Adrenal gland (tissue), 12 donors: ENCODE data around the gene MAST2. TPM values are rescaled to one million over a fixed set of nuclear protein-coding genes. Genes with fewer than 3 reads are reported as not detected.

ENCODE experiments used
- DNase-seq, 7 donors: peaks; one replicate each; pipeline ENCODE4 v3.0.0-alpha.2; 2019 to 2020
- H3K27ac ChIP-seq, 5 donors: fragments of 200-600 bp; sonication (generic) in 4 of 5; 1 replicate in 3 of 5; 2 replicates in 2 of 5; pipeline versions ENCODE4 v1.5.1 to v1.8.0; 2016 to 2020; ENCODE audit warnings: mild to moderate bottlenecking in 1 of 5
- H3K27me3 ChIP-seq: fragments of 200-600 bp; 2 replicates; pipeline ENCODE4 v1.8.0; 2021
- H3K36me3 ChIP-seq, 2 donors: fragments of 200-600 bp; replicated peaks in 1 of 2; 1 replicate in 1 of 2; 2 replicates in 1 of 2; pipeline versions ENCODE4 v1.5.1 to v1.8.0; 2018 to 2022
- H3K4me1 ChIP-seq, 2 donors: fragments of 200-600 bp; replicated peaks in 1 of 2; 1 replicate in 1 of 2; 2 replicates in 1 of 2; pipeline versions ENCODE4 v1.5.1 to v1.8.0; 2018 to 2021
- H3K4me3 ChIP-seq, 4 donors: fragments of 200-600 bp; sonication (generic) in 3 of 4; one replicate each; pipeline ENCODE4 v1.5.1; 2016 to 2018
- H3K9me3 ChIP-seq, 3 donors: fragments of 200-600 bp; sonication (generic) in 1 of 3; replicated peaks in 1 of 3; 1 replicate in 2 of 3; 2 replicates in 1 of 3; pipeline versions ENCODE4 v1.5.1 to v1.8.0; 2016 to 2021
- CTCF ChIP-seq, 6 experiments: fragments of 450-650 bp in 4 of 6; fragments of 200-600 bp in 2 of 6; sonication (generic) in 1 of 6; IDR thresholded peaks; 1 replicate in 5 of 6; 2 replicates in 1 of 6; pipeline versions ENCODE4 v1.5.1 to v1.8.0; 2016 to 2021; ENCODE audit warnings: antibody characterized with exemption in 6 of 6, mild to moderate bottlenecking in 2 of 6, moderate library complexity in 1 of 6
- POLR2A ChIP-seq, 2 donors: fragments of 450-650 bp; IDR thresholded peaks; one replicate each; pipeline ENCODE4 v1.6.1; 2017; ENCODE audit warnings: antibody characterized with exemption in 2 of 2, mild to moderate bottlenecking in 2 of 2, moderate library complexity in 1 of 2
- WGBS, 4 donors: extraction: QIAGEN DNeasy Blood & Tissue Kit in 2 of 4; methylation state at CpG; one replicate each; pipeline versions ENCODE4 v1.1.5 to v1.1.7; 2013 to 2017; 5-methylcytosine and 5-hydroxymethylcytosine counted together
- intact Hi-C, 2 donors: fragments of 100-400 bp; cut with DNase I; formaldehyde crosslinking; loops; one replicate each; pipeline versions ENCODE4 v1.14.1 to v1.15.0; 2022 to 2023
- polyA plus RNA-seq, 3 donors: library from polyadenylated mRNA; stranded (reverse); fragments of 200-250 nt in 2 of 3; fragments of 350-450 nt in 1 of 3; fragmentation: Illumina TruSeq in 1 of 3; extraction: RNeasy Lipid Tissue Mini Kit (QIAGEN cat#74804) in 1 of 3; gene quantifications; one replicate each; pipeline ENCODE4 v1.2.3, GENCODE V29; 2013 to 2014
- total RNA-seq, 9 donors: library from RNA; depleted of rRNA in 4 of 9; stranded (reverse); fragments of >200 nt in 4 of 9; fragments of 120-200 nt in 1 of 9; fragmentation: NEBNext Ultra II Directional in 1 of 9; extraction: Animal tissue kit (Norgen Biotek cat#: 25700) in 1 of 9; gene quantifications; one replicate each; pipeline versions ENCODE4 v1.1.0 to v1.2.4, GENCODE V29; 2013 to 2023
- donor health status: healthy with polysubstance abuse.
- donor health status: Bipolar disorder and iron deficiency.
- donor health status: DM: yes; HTN: yes; CAD: no.
- donor health status: DM: no; HTN: no; CAD: no.
- donor health status: DM: no; HTN: no; CAD: no.
- donor health status: DM: yes; HTN: yes; CAD: no.

The MAST2 gene
- total and polyA plus RNA-seq, 12 donors: 18.1 to 38.5 (median 23.5) TPM

GRCh38 chr1:45820173-45820572, 16.8 kb downstream of the MAST2 start:
- H3K4me1 ChIP-seq: no peaks in the 10 kb centered on the region
- no peak for DNase-seq
- intact Hi-C loops: no loop called here
- no peak overlapping the region for H3K27ac ChIP-seq
- peaks cover 0 to 6% of the 10 kb centered on the region in 2 donors for H3K36me3 ChIP-seq
- H3K9me3 ChIP-seq: no peaks in the 10 kb centered on the region
- H3K27me3 ChIP-seq: no peaks in the 10 kb centered on the region
- no peak overlapping the region for H3K4me3 ChIP-seq
- TF ChIP-seq CTCF (IDR thresholded peaks at IDR 0.05) (no peak), POLR2A (IDR thresholded peaks at IDR 0.05) (no peak)

GRCh38 chr1:45820788-45821187, 17.4 kb downstream of the MAST2 start:
- intact Hi-C loops: no loop called here
- 67 to 77% (median 76%) methylated on average over 3 of the region's 3 CpGs for WGBS, 4 donors

GRCh38 chr1:45822644-45823043, 19.2 kb downstream of the MAST2 start:
- no peaks in the 10 kb centered on the region for H3K4me1 ChIP-seq
- H3K9me3 ChIP-seq: no peaks in the 10 kb centered on the region
- TF ChIP-seq POLR2A (IDR thresholded peaks at IDR 0.05): no peak
- peaks cover 0 to 9% of the 10 kb centered on the region in 2 donors for H3K36me3 ChIP-seq
- 81 to 96% (median 91%) methylated on average over 1 of the region's 1 CpG for WGBS, 4 donors
- intact Hi-C loops: no loop called here
- H3K27ac ChIP-seq: no peak overlapping the region
- no peak overlapping the region for H3K4me3 ChIP-seq
- H3K27me3 ChIP-seq: no peaks in the 10 kb centered on the region
- DNase-seq: no peak

More at GRCh38 chr1:45820788-45821187, 17.4 kb downstream of the MAST2 start:
- TF ChIP-seq POLR2A (IDR thresholded peaks at IDR 0.05) (no peak), CTCF (IDR thresholded peaks at IDR 0.05) (no peak)
- no peaks in the 10 kb centered on the region for H3K4me1 ChIP-seq
- H3K9me3 ChIP-seq: no peaks in the 10 kb centered on the region
- H3K36me3 ChIP-seq: peaks cover 0 to 9% of the 10 kb centered on the region in 2 donors
- no peak overlapping the region for H3K27ac ChIP-seq
- H3K27me3 ChIP-seq: no peaks in the 10 kb centered on the region
- peak in 1 of 7 donors; percentile 19 for DNase-seq
- H3K4me3 ChIP-seq: no peak overlapping the region

DNA sequence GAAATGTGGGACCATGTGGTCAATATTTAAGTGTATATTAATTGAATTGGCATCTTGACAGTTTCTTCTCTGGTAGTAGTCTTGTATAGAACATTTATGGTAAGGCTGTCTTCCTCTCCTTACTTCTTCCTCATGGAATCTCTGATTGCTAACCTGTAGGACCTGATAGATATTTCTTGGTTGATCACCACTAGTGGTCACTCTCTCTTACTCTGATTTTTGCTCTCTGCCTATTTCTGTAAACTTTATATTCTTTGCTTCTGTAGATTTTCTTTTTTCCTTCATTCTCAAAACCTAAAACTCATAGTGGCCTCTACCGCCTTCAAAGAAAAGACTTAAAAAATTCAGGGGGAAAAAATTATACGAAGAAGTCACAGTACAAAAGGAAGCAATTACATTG, 21.2 kb downstream of the MAST2 start:
- intact Hi-C loops: no loop called here
- 93 to 100% (median 99%) methylated on average over 2 of the region's 2 CpGs for WGBS, 4 donors
- DNase-seq: no peak
- Histone ChIP-seq H3K9me3 (no peaks in the 10 kb centered on the region), H3K27me3 (no peaks in the 10 kb centered on the region), H3K36me3 (peaks cover 0 to 9% of the 10 kb centered on the region in 2 donors), H3K4me1 (no peaks in the 10 kb centered on the region), H3K27ac (no peak overlapping the region), H3K4me3 (no peak overlapping the region)
- TF ChIP-seq CTCF (IDR thresholded peaks at IDR 0.05): no peak

DNA sequence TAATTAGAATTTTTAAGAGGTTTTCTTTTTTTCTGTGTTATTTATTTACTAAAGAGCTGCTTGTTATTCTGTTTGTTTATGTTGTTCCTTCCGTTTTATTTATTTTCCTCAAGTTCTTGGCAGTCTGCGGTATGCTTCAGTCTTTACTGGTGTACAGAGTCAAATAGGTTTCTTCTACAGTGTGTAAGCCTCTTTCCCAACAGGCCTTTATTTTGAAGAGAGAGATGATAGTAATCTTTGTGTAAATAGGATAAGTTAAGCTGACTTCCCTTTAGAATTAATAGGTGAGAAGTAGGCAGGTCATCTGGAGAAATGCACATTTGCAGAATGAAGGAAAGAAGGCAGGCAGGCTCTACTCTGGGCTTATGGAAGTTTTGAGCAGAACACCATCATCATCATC, 23.8 kb downstream of the MAST2 start:
- TF ChIP-seq CTCF (IDR thresholded peaks at IDR 0.05): no peak
- TF ChIP-seq POLR2A (IDR thresholded peaks at IDR 0.05): no peak
- 87 to 94% (median 91%) methylated on average over 2 of the region's 2 CpGs for WGBS, 4 donors
- H3K27me3 ChIP-seq: no peaks in the 10 kb centered on the region
- DNase-seq: no peak
- no peak overlapping the region for H3K4me3 ChIP-seq
- no peak overlapping the region for H3K27ac ChIP-seq
- intact Hi-C loops: no loop called here
- no peaks in the 10 kb centered on the region for H3K9me3 ChIP-seq
- peaks cover 0 to 9% of the 10 kb centered on the region in 2 donors for H3K36me3 ChIP-seq
- H3K4me1 ChIP-seq: no peaks in the 10 kb centered on the region
